ENCODE measurements around the gene CDH11. TPM values are rescaled to one million over a fixed set of nuclear protein-coding genes. Genes with fewer than 3 reads are reported as not detected.

Gene CDH11
- total and polyA plus RNA-seq, 10 of the 15 experiments (the other 5 are each of a cell fraction or from before 2014, with no cell fraction given) = 0.31 to 9.7 (median 0.87) TPM

DNA sequence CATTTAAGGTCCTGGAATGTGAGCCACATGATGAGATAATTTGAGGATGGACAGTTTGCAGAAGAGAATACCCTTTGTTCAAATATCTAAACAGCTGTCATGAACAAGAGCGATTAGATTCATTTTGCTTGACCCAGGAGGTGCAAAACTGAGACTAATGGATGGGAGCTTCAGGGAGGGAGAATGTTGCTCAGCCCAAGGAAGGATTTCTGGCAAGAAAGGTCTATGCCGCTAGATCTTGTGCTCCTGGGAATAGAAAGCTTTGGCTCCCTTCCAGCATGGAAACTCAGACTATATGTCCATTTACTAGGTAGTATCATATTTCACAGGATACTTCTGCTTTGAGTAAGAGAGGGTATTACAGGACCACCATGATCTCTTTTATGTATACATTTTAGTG lies 14.8 kb upstream of the CDH11 start:
- intact Hi-C loops (cut with micrococcal nuclease; ENCODE audit: unreplicated experiment) (no loop called here), in situ Hi-C loops (cut with MboI) (no loop called here)
- ChIA-PET SMC1A (ENCODE audit: uncharacterized antibody, unreplicated experiment) (no interaction called here), CTCF (no interaction called here), RAD21 (ENCODE audit: unreplicated experiment) (no interaction called here), POLR2A (no interaction called here)
- no peaks in the 10 kb centered on the region for H4K20me1 ChIP-seq (ENCODE audit: control insufficient read depth, insufficient read depth)
- no peak overlapping the region for H2AFZ ChIP-seq (ENCODE audit: control insufficient read depth, low read depth, low read length)
- H3K27me3 ChIP-seq (replicated peaks in 1 of 2; ENCODE audit: control insufficient read depth in 2 of 2, insufficient read depth in 2 of 2, low read length in 1 of 2) = no peaks in the 10 kb centered on the region
- no peaks in the 10 kb centered on the region for H3K79me2 ChIP-seq (ENCODE audit: control insufficient read depth, insufficient read depth, low read length)
- no peak for DNase-seq (ENCODE audit: low read depth, low spot score)
- no peaks in the 10 kb centered on the region for H3K9me3 ChIP-seq (replicated peaks; ENCODE audit: control insufficient read depth, insufficient read depth, low read length)
- FAIRE-seq = no peak
- no peak overlapping the region for H3K4me2 ChIP-seq (ENCODE audit: control insufficient read depth, insufficient read depth)
- H3K4me1 ChIP-seq (ENCODE audit: control insufficient read depth, insufficient read depth, low read length) = no peaks in the 10 kb centered on the region
- no peak overlapping the region for H3K4me3 ChIP-seq
- no peak overlapping the region for H3K27ac ChIP-seq (ENCODE audit: control insufficient read depth, insufficient read depth)
- H3K9ac ChIP-seq (ENCODE audit: control insufficient read depth, insufficient read depth, low read length) = no peak overlapping the region
- BruUV-seq (replicated peaks) = no TSS peak
- 63% methylated on average over 2 of the region's 2 CpGs for WGBS (ENCODE audit: insufficient coverage, insufficient replicate concordance, low lambda C conversion rate, missing lambda C conversion rate)
- H3K36me3 ChIP-seq (ENCODE audit: control insufficient read depth in 2 of 2, insufficient read depth in 2 of 2, low read length in 1 of 2) = no peaks in the 10 kb centered on the region
- ATAC-seq = no peak
- TF ChIP-seq EZH2 (IDR thresholded peaks at IDR 0.05; ENCODE audit: borderline replicate concordance, control insufficient read depth, low read depth, low read length) (no peak), PAX8 (IDR thresholded peaks at IDR 0.05) (no peak), MXI1 (IDR thresholded peaks at IDR 0.05; ENCODE audit: low read depth, low read length) (no peak), MYB (IDR thresholded peaks at IDR 0.05; ENCODE audit: borderline replicate concordance, low read depth, low read length) (no peak), ASH2L (IDR thresholded peaks at IDR 0.05; ENCODE audit: borderline replicate concordance, low read depth) (no peak), PML (IDR thresholded peaks at IDR 0.05; ENCODE audit: low read length) (no peak), CBX3 (IDR thresholded peaks at IDR 0.05; ENCODE audit: borderline replicate concordance, low read depth) (no peak), SRF (IDR thresholded peaks at IDR 0.05; ENCODE audit: low read depth in 2 of 2, low read length in 2 of 2) (no peak), SP1 (IDR thresholded peaks at IDR 0.05; ENCODE audit: low read depth, low read length) (no peak), CBX5 (IDR thresholded peaks at IDR 0.05; ENCODE audit: low read depth) (no peak), NFYB (IDR thresholded peaks at IDR 0.05; ENCODE audit: insufficient read depth, low read depth, low read length) (no peak), JUND (IDR thresholded peaks at IDR 0.05; ENCODE audit: low read depth, low read length) (no peak)
- TF ChIP-seq, protein P1, sequence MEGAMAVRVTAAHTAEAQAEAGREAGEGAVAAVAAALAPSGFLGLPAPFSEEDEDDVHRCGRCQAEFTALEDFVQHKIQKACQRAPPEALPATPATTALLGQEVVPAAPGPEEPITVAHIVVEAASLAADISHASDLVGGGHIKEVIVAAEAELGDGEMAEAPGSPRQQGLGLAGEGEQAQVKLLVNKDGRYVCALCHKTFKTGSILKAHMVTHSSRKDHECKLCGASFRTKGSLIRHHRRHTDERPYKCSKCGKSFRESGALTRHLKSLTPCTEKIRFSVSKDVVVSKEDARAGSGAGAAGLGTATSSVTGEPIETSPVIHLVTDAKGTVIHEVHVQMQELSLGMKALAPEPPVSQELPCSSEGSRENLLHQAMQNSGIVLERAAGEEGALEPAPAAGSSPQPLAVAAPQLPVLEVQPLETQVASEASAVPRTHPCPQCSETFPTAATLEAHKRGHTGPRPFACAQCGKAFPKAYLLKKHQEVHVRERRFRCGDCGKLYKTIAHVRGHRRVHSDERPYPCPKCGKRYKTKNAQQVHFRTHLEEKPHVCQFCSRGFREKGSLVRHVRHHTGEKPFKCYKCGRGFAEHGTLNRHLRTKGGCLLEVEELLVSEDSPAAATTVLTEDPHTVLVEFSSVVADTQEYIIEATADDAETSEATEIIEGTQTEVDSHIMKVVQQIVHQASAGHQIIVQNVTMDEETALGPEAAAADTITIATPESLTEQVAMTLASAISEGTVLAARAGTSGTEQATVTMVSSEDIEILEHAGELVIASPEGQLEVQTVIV (IDR thresholded peaks at IDR 0.05; ENCODE audit: borderline replicate concordance, partially characterized antibody) = no peak
- TF ChIP-seq, protein P2, sequence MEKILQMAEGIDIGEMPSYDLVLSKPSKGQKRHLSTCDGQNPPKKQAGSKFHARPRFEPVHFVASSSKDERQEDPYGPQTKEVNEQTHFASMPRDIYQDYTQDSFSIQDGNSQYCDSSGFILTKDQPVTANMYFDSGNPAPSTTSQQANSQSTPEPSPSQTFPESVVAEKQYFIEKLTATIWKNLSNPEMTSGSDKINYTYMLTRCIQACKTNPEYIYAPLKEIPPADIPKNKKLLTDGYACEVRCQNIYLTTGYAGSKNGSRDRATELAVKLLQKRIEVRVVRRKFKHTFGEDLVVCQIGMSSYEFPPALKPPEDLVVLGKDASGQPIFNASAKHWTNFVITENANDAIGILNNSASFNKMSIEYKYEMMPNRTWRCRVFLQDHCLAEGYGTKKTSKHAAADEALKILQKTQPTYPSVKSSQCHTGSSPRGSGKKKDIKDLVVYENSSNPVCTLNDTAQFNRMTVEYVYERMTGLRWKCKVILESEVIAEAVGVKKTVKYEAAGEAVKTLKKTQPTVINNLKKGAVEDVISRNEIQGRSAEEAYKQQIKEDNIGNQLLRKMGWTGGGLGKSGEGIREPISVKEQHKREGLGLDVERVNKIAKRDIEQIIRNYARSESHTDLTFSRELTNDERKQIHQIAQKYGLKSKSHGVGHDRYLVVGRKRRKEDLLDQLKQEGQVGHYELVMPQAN (conservative IDR thresholded peaks at IDR 0.05) = no peak
- TF ChIP-seq, protein P3, sequence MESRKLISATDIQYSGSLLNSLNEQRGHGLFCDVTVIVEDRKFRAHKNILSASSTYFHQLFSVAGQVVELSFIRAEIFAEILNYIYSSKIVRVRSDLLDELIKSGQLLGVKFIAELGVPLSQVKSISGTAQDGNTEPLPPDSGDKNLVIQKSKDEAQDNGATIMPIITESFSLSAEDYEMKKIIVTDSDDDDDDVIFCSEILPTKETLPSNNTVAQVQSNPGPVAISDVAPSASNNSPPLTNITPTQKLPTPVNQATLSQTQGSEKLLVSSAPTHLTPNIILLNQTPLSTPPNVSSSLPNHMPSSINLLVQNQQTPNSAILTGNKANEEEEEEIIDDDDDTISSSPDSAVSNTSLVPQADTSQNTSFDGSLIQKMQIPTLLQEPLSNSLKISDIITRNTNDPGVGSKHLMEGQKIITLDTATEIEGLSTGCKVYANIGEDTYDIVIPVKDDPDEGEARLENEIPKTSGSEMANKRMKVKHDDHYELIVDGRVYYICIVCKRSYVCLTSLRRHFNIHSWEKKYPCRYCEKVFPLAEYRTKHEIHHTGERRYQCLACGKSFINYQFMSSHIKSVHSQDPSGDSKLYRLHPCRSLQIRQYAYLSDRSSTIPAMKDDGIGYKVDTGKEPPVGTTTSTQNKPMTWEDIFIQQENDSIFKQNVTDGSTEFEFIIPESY (IDR thresholded peaks at IDR 0.05) = no peak
- TF ChIP-seq, protein P4, sequence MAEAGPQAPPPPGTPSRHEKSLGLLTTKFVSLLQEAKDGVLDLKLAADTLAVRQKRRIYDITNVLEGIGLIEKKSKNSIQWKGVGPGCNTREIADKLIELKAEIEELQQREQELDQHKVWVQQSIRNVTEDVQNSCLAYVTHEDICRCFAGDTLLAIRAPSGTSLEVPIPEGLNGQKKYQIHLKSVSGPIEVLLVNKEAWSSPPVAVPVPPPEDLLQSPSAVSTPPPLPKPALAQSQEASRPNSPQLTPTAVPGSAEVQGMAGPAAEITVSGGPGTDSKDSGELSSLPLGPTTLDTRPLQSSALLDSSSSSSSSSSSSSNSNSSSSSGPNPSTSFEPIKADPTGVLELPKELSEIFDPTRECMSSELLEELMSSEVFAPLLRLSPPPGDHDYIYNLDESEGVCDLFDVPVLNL (IDR thresholded peaks at IDR 0.05; ENCODE audit: low read depth, low read length) = no peak
- TF ChIP-seq, protein P5, sequence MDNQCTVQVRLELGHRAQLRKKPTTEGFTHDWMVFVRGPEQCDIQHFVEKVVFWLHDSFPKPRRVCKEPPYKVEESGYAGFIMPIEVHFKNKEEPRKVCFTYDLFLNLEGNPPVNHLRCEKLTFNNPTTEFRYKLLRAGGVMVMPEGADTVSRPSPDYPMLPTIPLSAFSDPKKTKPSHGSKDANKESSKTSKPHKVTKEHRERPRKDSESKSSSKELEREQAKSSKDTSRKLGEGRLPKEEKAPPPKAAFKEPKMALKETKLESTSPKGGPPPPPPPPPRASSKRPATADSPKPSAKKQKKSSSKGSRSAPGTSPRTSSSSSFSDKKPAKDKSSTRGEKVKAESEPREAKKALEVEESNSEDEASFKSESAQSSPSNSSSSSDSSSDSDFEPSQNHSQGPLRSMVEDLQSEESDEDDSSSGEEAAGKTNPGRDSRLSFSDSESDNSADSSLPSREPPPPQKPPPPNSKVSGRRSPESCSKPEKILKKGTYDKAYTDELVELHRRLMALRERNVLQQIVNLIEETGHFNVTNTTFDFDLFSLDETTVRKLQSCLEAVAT (IDR thresholded peaks at IDR 0.05) = no peak

Data from GM12878 (cell line).